ENCODE measurements around the gene FOLR1.

DNA sequence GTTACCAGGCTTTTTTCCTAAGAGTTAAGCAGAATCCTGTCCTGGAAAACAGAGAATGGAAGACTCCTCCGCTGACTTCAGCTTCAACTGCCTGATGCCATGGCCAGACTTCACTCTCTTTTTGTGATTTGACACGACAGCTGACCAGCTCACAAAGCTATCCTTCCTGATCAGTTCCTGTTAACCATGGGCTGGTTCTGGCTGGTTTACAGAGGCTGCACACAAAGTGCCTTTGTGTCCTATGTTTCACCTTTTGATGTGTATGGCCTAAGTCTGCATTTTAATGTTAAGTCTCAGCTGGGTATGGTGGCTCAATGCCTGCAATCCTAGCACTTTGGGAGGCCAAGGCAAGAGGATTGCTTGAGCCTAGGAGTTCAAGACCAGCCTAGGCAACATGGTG, 45.3 kb upstream of the FOLR1 start:
- TF ChIP-seq FOXM1 (IDR thresholded peaks at IDR 0.05; ENCODE audit: borderline replicate concordance) (no peak), LEF1 (IDR thresholded peaks at IDR 0.05; ENCODE audit: borderline replicate concordance) (no peak), SUZ12 (IDR thresholded peaks at IDR 0.05) (no peak), ARNT (IDR thresholded peaks at IDR 0.05) (no peak), BHLHE40 (IDR thresholded peaks at IDR 0.05; ENCODE audit: borderline replicate concordance) (no peak), FOXA1 (IDR thresholded peaks at IDR 0.05) (no peak), ZNF384 (IDR thresholded peaks at IDR 0.05) (no peak)
